Sigmoid colon (tissue), 4 donors: ENCODE measurements around the gene MYBPC3.

Experiments
- CTCF ChIP-seq, 4 experiments: fragments of 450-650 bp in 3 of 4; fragments of 200-600 bp in 1 of 4; IDR thresholded peaks; one replicate each; pipeline ENCODE4 v1.5.1; 2016 to 2019; ENCODE audit warnings: antibody characterized with exemption in 4 of 4, mild to moderate bottlenecking in 3 of 4, moderate library complexity in 2 of 4
- EP300 ChIP-seq, 4 donors: sonication (generic); formaldehyde crosslinking; IDR thresholded peaks; one replicate each; pipeline ENCODE4 v1.6.1; 2017; ENCODE audit warnings: antibody characterized with exemption in 4 of 4
- POLR2A ChIP-seq, 2 donors: fragments of 450-650 bp; IDR thresholded peaks; one replicate each; pipeline ENCODE4 v1.6.1; 2016; ENCODE audit warnings: antibody characterized with exemption in 2 of 2, mild to moderate bottlenecking in 2 of 2, moderate library complexity in 2 of 2

- TF ChIP-seq CTCF (IDR thresholded peaks at IDR 0.05) (no peak), EP300 (IDR thresholded peaks at IDR 0.05) (no peak), POLR2A (IDR thresholded peaks at IDR 0.05) (no peak)
These were observed 23.1 kb upstream of the MYBPC3 start for GRCh38 chr11:47375546-47376085.
